Central memory CD4-positive, alpha-beta T cell (primary cell): Measurements from ENCODE around the gene F3.

ENCODE experiments used
- DNase-seq: peaks from one replicate; pipeline ENCODE4 v3.0.0; 2022

The F3 gene

DNA sequence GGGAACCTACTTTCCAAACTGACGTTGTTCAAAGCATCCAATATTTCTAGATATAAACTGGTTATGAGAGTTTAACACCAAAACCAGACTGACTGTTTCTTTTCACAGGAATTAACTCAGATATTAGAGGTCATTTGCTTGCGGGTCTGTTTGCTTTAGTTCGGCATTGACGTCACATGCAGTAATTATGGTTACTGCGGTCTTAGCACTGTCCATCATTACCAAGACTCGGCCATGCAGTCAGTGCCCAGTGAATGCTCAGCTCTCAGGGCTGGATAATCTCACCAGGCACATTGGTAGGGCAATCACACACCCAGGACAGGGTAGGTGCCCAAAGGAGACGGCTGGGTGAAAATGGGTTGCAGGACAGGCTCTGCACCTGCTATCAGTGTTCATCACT, 9.9 kb upstream of the F3 start:
- DNase-seq: no peak

DNA sequence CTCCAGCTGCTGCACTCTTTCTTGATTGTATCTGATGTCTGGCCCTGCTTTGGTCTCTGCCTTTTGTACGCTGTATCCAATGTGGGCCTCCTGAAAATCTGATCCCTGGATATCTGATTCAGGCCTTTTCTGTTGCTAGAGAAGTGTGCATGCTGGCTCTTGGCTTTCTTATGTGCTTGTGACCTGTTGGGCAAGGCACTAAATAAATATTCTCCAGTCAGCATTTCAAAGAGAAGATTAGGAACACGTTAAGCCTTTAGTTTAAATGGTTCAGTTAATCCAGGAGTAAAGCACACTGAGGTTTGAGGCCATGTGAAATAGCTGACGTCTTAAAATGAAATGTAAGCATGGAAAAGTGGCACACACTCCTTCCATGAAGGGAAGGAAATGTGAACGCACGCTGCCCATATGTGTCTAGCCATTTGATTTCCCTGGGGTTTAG, 9.3 kb upstream of the F3 start:
- no peak for DNase-seq

DNA sequence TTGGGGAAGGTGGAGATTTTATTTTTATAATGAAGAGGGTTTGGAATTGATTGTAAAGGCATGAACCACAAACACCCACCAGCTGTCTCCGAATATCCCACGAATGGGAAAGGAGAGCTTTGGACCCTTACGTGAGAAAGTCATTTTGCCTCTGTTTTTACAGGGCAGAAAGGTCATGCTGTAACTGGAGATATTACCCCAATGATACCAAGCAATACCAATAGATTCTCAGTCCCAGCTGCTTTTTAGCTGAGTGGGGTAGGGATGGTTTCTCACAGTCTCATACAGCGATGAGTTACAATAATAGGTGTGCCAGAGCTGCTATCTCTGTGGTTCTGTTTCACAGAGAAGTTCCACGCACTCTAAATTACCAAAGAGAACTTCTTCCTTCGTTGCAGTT, 8.8 kb upstream of the F3 start:
- DNase-seq: no peak

DNA sequence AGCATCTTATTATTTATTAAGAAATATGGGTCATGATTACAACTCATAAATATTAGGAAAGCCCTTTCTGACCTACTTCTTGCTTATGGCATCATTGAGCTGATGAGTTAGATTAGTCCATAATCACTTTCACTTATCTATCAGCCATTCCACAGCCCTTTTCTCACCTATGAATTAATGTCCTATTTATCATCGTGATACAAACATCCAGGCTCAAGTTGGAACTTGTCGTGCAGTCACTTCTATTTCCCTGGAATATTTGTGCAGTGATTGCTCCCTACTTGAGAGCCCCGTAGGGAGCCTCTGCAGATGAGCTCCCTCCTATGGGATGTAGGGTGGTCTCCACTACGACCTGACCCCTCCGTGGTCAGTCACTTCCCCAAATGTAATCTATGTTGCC, 8.1 kb upstream of the F3 start:
- DNase-seq: no peak

DNA sequence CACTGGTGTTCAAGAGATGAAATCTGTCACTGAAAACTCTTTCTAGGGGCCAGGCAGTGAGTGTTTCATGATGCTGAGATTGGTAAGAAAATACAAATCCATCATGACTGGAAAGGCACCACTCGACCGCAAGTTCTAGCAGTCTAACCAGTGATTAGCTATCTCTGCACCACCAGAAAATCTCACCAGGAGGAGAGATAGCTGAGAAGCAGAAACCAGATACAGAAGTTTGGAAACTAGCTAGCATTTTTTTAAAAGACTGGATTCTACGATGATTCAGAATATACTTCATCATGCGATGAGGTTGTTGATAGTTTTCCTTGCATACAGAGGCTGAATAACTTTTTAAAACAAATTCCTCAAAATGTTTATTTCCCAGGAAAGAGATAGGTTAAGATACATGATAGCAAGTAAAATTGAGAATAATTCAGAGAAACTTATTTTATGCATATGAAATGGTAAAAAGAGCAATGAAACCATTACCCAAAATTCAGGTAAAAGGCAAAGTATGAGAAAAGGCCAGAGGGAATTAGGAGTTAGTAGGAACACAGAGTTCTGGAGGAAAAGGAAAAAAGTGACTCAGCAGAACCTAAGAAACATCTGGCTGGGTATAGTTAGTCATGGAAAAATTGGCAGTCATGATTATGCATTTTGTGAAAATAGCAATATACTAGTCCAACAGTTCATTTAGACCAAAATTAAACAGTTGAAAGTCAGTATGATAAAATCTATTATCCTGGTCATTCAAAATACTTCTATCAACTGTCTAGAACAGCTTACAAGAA, 3.3 kb upstream of the F3 start:
- DNase-seq: no peak

DNA sequence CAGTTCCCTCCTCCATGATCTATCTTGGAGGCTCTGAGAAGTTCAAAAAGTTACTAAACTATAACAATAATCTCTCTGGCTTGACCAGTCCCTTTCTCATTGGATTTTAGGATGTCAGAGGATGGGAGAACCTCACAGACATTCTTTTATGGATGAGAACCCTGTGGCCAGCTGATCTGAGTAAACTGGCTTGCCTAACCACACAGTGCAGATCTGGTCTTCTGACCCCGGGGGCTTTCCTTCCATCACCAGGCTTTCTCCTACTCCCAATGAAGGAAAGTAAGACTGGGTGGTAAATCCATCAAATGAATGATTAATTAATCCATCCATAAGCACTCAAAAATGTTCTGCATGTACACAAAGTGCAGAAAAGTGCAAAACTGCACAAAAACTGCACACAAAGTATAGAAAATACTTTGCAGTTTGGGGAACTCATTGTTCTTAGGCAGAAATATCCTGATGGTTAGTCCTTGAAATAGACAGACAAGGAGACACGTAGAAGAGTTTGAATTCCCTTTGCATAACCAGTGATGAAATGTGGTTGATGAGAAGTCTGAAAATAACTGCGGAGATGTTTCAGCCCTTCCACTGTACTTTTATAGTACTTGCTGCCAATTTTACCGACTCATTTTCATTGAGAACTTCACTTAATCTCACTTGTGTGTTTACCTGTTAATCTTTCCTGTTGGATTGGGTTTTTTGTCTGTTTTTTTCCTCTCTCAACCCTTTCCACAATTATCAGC, 2.5 kb upstream of the F3 start:
- DNase-seq: no peak

DNA sequence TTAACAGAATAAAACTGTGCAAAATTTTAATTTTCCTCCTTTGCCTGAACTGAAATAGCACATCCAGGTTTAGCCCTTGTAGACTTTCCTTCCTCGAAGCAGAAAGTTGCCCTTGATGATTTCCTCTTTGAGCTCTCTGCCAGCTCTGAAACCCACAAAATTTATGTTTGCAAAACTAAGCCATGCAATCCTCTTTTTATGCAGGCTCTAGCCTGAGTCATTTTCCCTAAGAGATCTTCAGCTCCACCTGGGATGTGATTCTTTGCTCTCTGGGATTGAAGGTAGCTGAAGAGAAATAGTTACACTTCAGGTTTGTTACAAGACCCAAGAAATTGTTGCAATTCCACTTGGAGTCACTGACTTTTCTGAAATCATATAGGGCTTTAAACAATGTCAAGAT, 1.4 kb upstream of the F3 start:
- no peak for DNase-seq

DNA sequence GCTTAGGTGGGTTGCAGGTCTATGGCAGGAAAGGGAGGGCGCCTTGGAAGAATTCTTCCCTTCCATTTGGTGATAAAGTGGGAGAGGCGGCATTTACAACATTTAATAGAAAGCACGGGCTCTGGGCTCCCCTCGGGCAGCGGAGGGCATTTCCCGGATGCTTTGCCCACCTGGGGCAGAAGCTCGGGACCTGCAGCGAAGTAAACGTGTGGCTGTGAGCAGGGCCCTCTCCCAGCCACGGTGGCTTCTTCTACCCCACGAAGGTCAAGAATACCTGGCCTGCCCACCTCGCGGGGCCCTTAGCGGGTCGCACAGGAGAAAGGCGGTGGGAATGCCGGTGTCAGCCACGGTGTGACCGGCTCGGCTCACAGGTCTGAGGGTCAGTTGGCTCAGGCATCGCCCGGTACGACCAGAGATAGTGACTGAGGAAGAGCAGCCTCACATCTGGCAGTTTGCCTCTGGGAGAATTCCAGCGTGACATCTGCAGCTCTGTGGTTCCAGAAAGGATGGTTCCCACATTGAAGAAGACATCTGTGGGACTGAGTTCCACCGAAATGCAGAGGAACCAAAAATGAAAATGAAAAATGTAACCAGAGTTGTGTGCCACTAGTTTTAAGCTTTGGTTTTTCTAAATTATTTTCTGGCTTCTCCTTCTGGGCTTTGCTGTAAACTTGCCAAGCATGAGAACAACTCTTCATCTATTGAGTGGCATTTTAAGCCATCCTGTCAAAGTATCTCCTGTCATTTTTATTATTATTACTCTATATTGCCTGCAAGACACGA, 720 bp upstream of the F3 start:
- no peak for DNase-seq

DNA sequence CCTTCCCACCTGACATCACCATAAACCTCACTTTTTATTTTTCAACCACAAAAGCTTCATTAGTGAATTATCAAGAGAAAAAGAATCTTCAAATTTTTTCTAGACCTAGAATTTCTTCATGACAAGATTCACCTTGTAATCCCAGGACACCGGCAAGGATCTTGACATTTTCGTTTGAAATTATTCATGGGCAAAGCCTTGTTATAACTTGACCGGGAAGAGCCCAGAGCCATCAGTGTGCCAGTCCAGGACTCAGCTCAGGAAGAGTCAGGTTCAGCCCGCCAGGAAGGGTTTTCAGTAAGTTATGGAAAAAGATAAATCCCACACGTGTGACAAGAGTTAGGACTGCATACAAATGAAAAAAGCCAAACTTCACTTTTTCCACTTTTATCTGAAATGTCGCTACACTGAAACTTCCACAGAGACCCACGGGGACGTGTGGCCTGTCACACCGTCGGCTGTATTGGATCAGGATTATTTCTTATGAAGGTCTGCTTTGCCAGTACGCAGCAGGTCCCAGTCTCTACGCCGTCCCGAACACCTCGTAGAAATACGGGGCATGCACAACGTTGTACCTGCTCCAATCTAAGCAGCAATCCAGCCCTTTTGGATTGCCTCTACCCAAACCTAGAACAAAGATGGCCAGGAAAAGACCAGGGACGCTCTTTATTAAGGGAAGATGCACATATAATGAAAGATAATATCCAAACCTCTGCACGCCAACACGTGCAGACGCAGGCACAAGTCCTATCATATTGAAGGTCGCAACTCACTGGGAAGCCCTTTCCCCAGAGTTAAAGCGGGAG, 916 bp downstream of the F3 start:
- no peak for DNase-seq

DNA sequence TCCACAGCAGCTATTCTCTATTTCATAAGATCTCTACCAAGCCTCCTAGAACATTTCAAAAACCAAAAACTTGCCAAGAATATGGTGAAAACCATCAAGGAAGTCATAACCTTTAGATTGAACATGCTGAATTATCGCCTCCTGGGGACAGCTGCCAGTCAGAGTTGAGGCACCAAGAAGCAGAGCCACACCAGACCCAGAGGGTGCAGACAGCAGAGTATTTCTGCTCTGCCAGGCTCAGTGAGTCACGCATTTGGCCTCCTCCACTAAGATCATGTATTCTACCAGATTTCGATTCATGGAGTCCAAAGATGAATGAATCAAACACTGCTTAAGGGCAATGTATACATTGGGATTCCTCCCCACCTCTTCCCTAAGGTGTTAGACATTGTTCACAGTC, 2.1 kb downstream of the F3 start:
- DNase-seq: no peak

DNA sequence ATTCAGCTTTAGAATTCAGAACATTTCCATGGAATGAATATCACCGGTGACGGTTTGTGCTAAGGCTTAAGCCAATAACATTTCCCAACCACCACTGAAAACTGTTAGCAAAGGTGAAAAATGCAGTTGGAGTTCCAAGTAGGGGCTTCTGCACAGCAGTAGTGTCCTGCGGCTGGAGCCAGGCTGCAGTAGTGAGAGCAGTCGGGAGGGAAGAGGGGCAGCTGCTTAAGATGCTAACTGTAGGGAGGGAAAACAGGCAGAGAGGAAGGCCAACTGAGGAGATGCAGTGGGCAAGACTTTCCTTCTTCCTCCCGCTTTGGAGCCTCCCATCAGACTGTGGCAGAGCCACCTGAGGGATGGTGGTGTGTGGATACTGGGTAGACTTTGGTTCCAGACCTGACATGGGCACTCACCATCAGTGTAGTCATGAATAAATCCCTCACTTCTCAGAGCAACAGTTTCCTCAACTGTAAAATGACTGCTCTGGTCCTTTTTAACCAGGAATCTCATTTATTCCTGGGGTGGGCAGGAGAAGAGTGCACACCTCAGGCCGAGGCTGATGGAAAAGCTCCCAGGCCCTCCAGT, 3.2 kb downstream of the F3 start:
- no peak for DNase-seq

DNA sequence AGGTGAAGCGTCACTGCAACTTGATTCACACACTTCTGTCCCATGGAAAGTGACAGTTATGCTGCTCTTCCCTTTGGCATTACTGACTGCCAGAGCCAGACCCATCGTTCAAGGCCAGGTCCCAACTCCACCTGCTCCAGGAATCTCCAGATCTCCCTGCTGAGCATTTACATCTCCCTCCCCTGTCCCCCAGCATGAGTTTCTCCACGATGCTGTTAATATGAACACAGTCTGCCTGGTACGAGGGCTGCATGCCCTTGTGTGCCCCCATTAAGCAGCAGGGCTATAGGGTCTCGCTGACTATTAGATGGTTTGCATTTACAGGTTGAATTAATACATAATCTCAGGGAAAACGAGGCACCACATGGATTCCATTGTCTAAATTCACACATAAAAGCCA, 4.3 kb downstream of the F3 start:
- no peak for DNase-seq

DNA sequence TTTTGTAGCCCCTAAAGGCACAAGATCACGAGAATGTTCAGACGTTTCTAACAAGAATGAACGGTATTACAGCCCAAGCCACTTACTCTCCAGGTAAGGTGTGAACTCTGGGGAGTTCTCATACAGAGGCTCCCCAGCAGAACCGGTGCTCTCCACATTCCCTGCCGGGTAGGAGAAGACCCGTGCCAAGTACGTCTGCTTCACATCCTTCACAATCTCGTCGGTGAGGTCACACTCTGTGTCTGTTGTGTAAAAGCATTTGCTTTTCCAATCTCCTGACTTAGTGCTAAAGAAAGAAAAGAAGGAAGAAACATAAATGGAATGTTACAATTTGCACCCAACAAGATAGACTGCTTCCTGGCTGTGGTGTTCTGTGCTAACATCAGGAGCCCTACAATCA, 5.7 kb downstream of the F3 start:
- DNase-seq: no peak

DNA sequence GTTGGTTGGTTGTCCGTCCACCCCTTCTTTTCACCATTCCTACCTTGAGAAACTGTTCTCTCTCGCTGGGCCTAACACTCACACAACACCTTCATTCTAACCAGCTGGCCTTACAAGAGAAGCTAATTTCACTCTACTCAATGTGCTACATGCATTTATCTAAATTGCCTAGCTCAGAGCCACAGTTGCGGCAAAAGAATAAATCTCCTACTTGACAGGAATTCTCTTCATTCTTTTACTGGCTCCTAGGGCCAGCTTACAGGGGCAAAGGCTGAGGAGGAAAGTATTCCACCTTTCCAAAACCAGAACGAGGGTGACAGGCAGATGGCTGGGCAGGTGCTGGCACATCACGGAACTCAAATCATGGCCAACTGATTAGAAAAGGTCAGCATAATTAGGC, 6.5 kb downstream of the F3 start:
- no peak for DNase-seq

DNA sequence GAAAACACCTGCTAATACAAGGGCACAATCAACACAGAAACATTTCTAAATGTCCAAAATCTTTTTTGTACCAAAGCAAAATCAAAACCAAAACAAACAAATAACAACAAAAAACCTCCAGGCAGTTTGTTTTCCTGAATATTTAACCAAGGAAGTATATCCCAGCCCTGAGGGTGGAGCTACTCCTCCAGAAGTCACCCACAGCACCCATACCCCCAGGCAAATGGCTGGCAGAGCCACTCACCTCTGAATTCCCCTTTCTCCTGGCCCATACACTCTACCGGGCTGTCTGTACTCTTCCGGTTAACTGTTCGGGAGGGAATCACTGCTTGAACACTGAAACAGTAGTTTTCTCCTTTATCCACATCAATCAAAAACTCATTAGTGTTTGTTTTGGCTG, 9.5 kb downstream of the F3 start:
- no peak for DNase-seq

DNA sequence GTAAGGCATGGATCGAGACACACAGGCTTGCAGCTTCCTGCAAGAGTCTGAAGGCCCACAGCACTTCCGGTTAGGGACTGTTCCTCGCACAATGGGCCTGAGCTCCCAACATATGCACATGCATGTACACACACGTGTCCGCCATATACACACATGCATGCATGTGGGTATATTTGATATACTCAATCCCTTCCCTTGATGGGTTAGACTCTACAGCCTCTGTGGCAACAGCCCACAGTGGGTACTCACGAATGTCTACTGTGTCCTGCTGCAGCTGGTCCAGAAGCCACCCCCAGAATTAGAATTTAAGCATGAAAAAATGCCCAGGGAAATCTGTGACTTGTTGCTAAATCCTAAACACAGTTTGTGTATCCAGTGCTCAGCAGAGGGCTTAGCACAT, 9.9 kb downstream of the F3 start:
- DNase-seq: no peak

DNA sequence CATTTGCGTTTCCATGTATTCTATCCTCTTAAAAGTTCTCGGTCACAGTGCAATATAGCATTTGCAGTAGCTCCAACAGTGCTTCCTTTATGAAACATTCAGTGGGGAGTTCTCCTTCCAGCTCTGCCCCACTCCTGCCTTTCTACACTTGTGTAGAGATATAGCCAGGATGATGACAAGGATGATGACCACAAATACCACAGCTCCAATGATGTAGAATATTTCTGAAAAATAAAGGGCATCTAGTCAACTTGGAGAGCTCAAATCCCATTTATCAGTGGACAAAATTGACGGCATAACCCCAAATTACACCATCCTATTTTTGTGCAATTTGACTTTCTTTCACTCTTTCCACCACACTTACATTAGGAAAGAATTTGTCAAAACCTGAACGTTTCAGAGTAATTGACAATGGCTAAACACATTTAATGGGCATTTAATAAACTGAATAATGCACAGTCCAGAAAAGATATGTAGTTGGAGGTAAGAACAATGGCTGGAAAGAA, 11.1 kb downstream of the F3 start:
- no peak for DNase-seq

DNA sequence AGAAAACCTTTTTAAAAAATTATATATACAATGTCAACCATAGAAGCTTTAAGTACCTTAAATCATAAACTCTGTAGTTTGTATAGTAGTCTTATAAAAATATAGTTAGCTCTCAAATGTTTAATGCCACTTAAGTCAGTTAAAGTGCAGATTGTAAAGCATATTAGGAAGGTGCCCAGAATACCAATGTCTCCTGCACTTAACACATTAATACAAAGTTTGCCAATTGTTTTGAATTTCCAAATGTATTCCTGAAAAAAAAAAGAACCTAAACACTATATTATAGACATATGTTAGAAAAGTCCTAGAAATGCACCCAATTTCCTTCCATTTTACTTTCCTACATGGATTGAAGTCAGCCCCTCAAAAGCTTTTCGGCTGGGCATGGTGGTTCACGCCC, 12.1 kb downstream of the F3 start:
- DNase-seq: no peak

DNA sequence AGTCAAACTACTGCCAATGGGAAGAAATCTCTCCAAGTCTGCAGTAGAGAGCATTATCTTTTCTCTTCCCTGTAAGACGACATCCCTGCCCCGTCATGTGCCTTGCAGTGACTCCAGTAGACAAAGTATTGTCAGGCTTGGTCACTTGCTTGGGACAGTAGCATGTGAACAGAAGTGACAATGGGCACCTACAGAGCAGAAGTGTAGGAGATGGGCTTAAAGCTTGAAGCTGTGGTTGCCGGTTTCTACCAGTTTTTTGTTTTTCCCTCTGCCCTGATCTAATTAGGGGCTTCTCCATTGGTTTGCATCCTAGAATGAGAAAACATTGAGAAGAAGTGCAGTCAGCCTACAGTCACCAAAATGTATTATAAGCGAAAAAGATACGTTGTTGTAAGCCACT, 12.7 kb downstream of the F3 start:
- DNase-seq: no peak

DNA sequence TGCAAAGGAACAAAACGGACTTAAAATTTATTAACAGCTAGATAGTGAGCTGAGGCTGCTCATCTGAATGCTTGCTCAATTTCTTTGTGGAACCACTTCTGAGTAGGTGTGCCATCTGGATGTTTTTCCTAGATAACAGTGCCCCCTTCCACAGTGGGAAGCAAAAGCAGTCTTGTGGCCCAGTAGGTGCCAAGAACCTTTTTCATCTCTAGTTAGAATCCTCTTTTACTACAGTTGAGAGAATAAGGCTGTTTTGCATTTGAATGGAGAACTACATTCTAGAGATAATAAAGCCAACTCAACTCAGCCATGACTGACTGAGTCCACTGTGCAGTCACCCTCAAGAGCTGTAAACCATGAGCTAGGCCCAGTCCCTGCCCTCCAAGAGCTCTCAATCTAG, 13.3 kb downstream of the F3 start:
- DNase-seq: no peak

DNA sequence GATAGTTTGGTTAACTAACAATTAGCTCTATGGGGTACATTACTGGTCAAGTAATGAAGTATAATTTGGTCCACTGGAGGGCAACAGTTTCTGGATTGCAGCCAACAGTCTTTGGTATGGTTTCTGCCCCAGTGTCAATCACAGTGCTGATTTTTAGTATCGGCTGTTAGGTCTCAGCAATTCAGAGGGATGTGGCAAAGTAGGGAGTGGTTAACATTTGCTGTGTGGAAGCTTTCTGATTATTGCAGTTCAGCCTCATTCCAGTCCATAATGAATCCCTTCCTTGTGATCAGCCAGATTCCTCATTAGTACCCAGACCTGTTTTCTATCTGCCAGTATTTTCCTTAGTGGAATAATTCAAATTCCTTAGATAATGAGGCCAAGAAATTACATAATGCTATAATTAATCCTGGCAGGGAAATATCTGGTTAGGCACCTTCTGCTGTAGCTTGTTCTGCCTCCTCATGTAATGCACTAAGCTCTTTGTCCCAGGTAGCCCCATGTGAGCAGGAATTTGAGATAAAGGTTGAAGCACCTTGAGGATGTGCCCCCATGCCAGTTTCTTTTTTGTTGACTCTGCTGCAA, 14.0 kb downstream of the F3 start:
- no peak for DNase-seq
